HuH-7 (cell line): ENCODE results near the gene POC1A.

Experiments
- DNase-seq: peaks from one replicate; pipeline ENCODE4 v3.0.0; 2011; ENCODE audit warnings: low spot score

POC1A gene

GRCh38 chr3:52154135-52155094 lies at the start of gene POC1A:
POC1A (minus strand) TSS chr3:52154423; CDS start chr3:52154372, 51 bp downstream.
- DNase-seq = peak; percentile 88

- no peak for DNase-seq
Measured at GRCh38 chr3:52203701-52204100, 49.5 kb upstream of the POC1A start.

GRCh38 chr3:52202384-52203077 lies 48.3 kb upstream of the POC1A start:
- DNase-seq = no peak

GRCh38 chr3:52200981-52201679 lies 46.9 kb upstream of the POC1A start:
- DNase-seq = no peak

- DNase-seq = no peak
Measured at GRCh38 chr3:52198643-52199608, 44.7 kb upstream of the POC1A start.

- DNase-seq = peak; percentile 94
Measured at GRCh38 chr3:52197842-52198625, 43.8 kb upstream of the POC1A start, which contains the start of gene ALAS1. ALAS1 (plus strand) TSS chr3:52198160; CDS start chr3:52199242, 1,082 bp downstream.

GRCh38 chr3:52197499-52197841 lies 43.2 kb upstream of the POC1A start:
- DNase-seq = no peak

GRCh38 chr3:52196977-52197376 lies 42.8 kb upstream of the POC1A start:
- DNase-seq = peak; percentile 45

GRCh38 chr3:52195823-52196331 lies 41.7 kb upstream of the POC1A start:
- no peak for DNase-seq

GRCh38 chr3:52195291-52195597 lies 41.0 kb upstream of the POC1A start:
- DNase-seq = no peak

GRCh38 chr3:52194485-52195290 lies 40.5 kb upstream of the POC1A start:
- DNase-seq = no peak

GRCh38 chr3:52193065-52193464 lies 38.8 kb upstream of the POC1A start:
- no peak for DNase-seq

GRCh38 chr3:52191663-52192062 lies 37.4 kb upstream of the POC1A start:
- no peak for DNase-seq

- DNase-seq = no peak
Measured at GRCh38 chr3:52190294-52191074, 36.3 kb upstream of the POC1A start.

GRCh38 chr3:52188556-52188955 lies 34.3 kb upstream of the POC1A start:
- no peak for DNase-seq

GRCh38 chr3:52186729-52187128 lies 32.5 kb upstream of the POC1A start:
- DNase-seq = no peak

GRCh38 chr3:52185837-52186236 lies 31.6 kb upstream of the POC1A start:
- DNase-seq = no peak

- no peak for DNase-seq
Measured at GRCh38 chr3:52185311-52185710, 31.1 kb upstream of the POC1A start.

- DNase-seq = no peak
Measured at GRCh38 chr3:52184690-52185089, 30.5 kb upstream of the POC1A start.
